Posterior vena cava (tissue), 2 donors: ENCODE data around the gene IKZF1. TPM values are rescaled to one million over a fixed set of nuclear protein-coding genes. Genes with fewer than 3 reads are reported as not detected.

ENCODE experiments used
- DNase-seq: peaks from one replicate; pipeline ENCODE4 v3.0.0-alpha.2; 2020; ENCODE audit warnings: low spot score
- intact Hi-C, 2 donors: fragments of 100-400 bp; cut with DNase I; formaldehyde crosslinking; loops; one replicate each; pipeline versions ENCODE4 v1.14.1 to v1.14.2; 2022 to 2023
- total RNA-seq, 2 donors: library from RNA; stranded (reverse); fragmentation: NEBNext Ultra II Directional; extraction: Animal tissue kit (Norgen Biotek cat#: 25700); gene quantifications; one replicate each; pipeline ENCODE4 v1.2.1, GENCODE V29; 2021
- donor health status: DM: yes; HTN: yes; CAD: no.
- donor health status: DM: yes; HTN: yes; CAD: no.

The IKZF1 gene
- total RNA-seq, 2 donors from 2014 or later: 11.9 to 13.7 TPM

DNA sequence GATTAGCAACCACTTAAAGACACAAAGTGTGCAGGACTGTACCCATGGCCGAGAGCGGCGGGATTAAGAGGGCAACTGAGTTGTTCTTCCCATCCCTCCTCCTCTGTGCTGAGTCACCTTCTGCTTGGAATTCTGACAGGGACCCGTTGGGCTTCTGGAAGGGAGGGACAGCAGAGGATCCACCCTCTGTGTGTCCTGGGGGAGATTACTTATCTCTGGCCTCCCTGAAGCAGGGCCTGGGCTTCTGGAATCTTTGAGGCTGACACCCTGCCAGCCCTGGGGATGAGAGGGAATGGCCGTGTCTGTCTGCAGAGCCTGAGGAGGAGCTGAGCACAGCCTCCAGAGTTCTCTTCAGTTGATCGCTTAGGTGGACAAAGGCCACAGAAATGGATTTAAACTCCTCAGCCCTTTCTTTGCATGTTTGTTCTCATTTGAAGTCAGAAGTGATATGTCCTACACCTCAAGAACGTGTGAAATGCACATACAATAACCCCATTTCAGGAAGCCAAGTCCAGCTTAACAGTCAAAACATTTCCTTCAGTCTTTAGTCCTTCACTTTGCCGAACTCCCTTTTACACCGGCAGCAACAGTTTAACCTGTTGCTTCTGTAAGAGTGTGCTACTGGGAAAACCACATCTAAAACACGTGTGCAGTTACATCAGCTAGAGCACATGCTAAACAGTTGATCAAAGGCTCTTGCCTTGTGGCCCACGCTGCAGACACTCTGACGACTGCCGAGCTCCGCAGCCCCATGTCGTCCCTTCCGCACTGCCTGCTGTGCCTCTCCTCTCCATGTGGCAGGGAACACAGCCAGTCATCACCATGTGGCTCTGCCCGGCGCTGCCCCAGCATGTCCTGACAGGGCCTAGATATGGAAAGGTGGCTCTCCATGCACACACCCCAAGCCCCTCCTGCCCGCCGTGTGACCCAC, 55.7 kb downstream of the IKZF1 start:
- DNase-seq: no peak
- intact Hi-C loops: no loop called here

DNA sequence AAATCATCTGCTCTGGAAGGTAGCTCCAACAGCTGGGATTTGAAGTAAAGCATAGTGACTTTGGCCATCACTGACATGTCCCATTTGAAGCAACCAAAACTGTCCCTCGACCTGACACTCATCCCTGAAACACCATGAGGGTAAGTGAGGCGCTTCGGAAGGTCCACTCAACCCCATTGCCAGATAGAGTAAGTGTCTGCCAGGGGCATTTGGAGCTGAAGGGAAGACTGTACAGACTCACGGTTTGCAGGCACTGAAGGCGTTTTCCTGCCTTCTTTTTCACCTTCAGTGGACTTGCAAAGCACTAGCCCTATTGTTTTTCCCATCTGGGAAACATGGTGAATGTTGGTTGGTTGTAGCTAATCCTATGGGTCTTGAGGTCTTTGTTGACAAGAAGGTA, 57.6 kb downstream of the IKZF1 start:
- no peak for DNase-seq
- intact Hi-C loops: no loop called here

GRCh38 chr7:50362712-50363282, 58.3 kb downstream of the IKZF1 start:
- intact Hi-C loops: no loop called here

GRCh38 chr7:50363327-50364060, 59.0 kb downstream of the IKZF1 start:
- intact Hi-C loops: no loop called here

More at GRCh38 chr7:50362712-50363282, 58.3 kb downstream of the IKZF1 start:
- no peak for DNase-seq

DNA sequence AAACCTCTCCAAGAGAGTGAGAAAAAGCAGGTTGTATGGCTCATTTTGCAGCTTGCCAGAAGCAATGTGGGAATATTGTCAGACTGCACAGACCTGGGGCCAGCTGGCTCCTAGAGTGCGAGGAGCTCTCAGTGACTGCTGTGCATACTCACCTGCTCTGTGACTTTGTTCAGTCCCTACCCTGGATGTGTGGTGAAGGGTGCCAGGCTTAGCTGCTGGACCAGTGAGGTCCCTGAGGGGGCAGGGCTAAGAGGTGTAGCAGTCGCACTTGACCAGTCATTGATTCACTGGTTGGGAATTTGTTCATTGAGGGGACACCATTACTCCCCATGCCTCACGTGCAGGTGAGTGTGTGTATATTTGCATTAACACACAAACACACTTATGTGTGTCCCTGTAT, 60.1 kb downstream of the IKZF1 start:
- DNase-seq: no peak
- intact Hi-C loops: no loop called here

More at GRCh38 chr7:50363327-50364060, 59.0 kb downstream of the IKZF1 start:
- no peak for DNase-seq

- intact Hi-C loops: no loop called here
- no peak for DNase-seq
Measured at GRCh38 chr7:50366311-50366710, 61.8 kb downstream of the IKZF1 start.

DNA sequence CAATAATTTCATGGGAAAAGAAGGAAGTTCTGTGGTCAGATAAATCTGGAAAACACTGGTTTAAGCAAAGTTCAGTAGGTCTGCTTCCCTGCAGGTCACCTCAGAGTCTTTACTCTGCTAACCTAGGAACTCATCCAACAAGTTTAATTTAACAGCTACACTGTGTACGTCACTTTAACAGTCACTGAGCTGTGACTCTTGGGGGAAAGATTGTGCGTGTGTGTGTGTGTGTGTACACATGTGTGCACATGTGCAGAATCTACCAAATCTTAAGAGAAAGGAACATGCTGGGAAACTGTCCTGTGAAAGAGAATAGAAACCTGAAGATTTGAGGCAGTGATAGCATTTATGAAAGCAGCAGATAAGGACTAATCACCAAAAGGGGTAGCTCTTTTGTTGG, 62.6 kb downstream of the IKZF1 start:
- no peak for DNase-seq
- intact Hi-C loops: no loop called here

- no peak for DNase-seq
- intact Hi-C loops: no loop called here
Measured at GRCh38 chr7:50367570-50367969, 63.1 kb downstream of the IKZF1 start.

GRCh38 chr7:50368366-50368765, 63.9 kb downstream of the IKZF1 start:
- intact Hi-C loops: no loop called here

GRCh38 chr7:50369143-50370026, 64.9 kb downstream of the IKZF1 start:
- no peak for DNase-seq
- intact Hi-C loops: no loop called here

More at GRCh38 chr7:50368366-50368765, 63.9 kb downstream of the IKZF1 start:
- no peak for DNase-seq

GRCh38 chr7:50370884-50371283, 66.4 kb downstream of the IKZF1 start:
- intact Hi-C loops: no loop called here
- DNase-seq: no peak

DNA sequence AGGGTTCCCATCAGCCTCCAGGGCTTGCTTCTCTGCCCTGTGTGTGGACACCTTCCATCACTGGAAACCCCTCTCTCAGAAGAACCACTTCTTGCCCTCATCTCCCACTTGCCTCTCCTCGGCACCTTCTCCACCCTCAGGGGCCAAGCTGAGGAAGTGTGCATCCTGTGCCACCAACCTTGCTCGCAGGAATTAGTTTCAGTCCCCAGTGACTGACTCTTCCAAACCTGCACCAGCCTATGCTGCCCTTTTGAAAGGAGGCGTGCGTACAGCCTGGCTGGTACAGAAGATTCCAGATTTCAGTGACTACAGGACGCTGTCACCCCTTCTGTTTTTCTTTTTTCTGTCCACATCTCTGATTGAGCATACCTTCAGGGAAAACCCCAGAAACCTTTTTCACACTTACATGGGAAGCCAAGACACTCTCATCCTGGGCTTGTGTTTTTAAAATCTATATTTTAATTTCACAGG, 67.1 kb downstream of the IKZF1 start:
- intact Hi-C loops: no loop called here
- DNase-seq: no peak

DNA sequence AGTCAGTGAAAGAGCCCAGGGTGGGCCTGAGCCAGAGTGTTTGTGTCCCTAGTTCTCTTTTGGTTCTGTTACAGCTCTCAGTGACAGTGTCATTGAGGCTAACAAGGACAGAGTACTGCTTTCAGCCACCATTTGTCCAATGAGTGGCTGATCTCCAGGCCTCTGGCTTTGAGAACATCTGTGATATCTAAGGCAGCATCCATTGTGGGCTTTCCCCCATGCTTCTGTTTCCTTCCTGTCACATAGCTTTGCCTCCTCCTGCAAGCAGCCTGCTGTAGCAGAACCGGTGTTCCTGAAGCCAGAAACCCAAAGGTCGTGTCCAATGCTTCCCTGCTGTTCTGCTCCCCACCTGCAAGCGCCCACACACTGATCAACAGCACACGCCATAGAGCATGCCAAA, 68.4 kb downstream of the IKZF1 start:
- intact Hi-C loops: no loop called here
- DNase-seq: no peak

GRCh38 chr7:50376056-50376820, 71.7 kb downstream of the IKZF1 start:
- intact Hi-C loops: no loop called here
- DNase-seq: no peak

GRCh38 chr7:50377356-50377755, 72.8 kb downstream of the IKZF1 start:
- DNase-seq: no peak
- intact Hi-C loops: no loop called here

DNA sequence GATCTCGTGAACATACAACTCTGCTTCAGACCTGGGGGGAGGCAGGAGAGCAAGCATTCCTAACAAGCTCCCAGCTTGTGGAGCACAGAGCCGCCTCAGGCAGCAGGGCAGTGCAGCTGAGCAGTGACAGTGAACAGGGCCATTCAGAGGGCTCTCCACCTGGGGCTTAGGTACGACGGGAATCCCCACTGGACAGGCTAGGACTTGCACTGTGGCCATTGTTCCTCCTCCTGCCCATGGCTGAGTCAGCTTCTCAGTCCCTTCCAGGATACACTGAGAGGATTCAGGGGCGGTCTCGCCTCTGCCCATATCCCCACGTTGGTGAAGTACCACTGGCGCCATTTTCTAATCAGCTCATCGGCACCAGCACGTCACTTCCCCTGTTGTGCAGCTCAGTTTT, 74.6 kb downstream of the IKZF1 start:
- no peak for DNase-seq
- intact Hi-C loops: no loop called here

- intact Hi-C loops: no loop called here
- no peak for DNase-seq
Measured at GRCh38 chr7:50379539-50379938, 75.0 kb downstream of the IKZF1 start.

- DNase-seq: no peak
- intact Hi-C loops: no loop called here
Measured at GRCh38 chr7:50382455-50382854, 77.9 kb downstream of the IKZF1 start.
